Glutamatergic neuron (in vitro differentiated cells): ENCODE data around the gene SLC17A5. TPM values are rescaled to one million over a fixed set of nuclear protein-coding genes. Genes with fewer than 3 reads are reported as not detected.
A peak's percentile ranks its signal among the peaks of the same experiment; 100 is the strongest.
"Not testable (repeated sequence)": the region's sequence is repeated elsewhere in the genome, so short reads cannot be mapped to it uniquely, and the experiment has no call there.

Experiments
- DNase-seq: peaks from one replicate; pipeline ENCODE4 v3.0.0; 2022
- H3K27ac Mint-ChIP-seq: one replicate; pipeline ENCODE4 v1.8.0; 2020; ENCODE audit warnings: mild to moderate bottlenecking, mixed read lengths, inconsistent platforms; ENCODE audit not compliant: unreplicated experiment
- H3K27me3 Mint-ChIP-seq: one replicate; pipeline ENCODE4 v1.8.0; 2020; ENCODE audit warnings: mild to moderate bottlenecking, moderate library complexity, mixed read lengths, inconsistent platforms; ENCODE audit not compliant: unreplicated experiment
- H3K36me3 Mint-ChIP-seq: one replicate; pipeline ENCODE4 v1.8.0; 2020; ENCODE audit warnings: mild to moderate bottlenecking, mixed read lengths, inconsistent platforms; ENCODE audit not compliant: unreplicated experiment
- H3K4me1 Mint-ChIP-seq: one replicate; pipeline ENCODE4 v1.8.0; 2020; ENCODE audit warnings: mild to moderate bottlenecking, low read depth, mixed read lengths, inconsistent platforms; ENCODE audit not compliant: unreplicated experiment
- H3K4me3 Mint-ChIP-seq: one replicate; pipeline ENCODE4 v1.8.0; 2020; ENCODE audit warnings: mild to moderate bottlenecking, mixed read lengths, inconsistent platforms; ENCODE audit not compliant: unreplicated experiment
- H3K9me3 Mint-ChIP-seq: one replicate; pipeline ENCODE4 v1.8.0; 2020; ENCODE audit warnings: mild to moderate bottlenecking, moderate library complexity, mixed read lengths, inconsistent platforms; ENCODE audit not compliant: unreplicated experiment
- CTCF ChIP-seq: fragments of 200-600 bp; sonication (generic); IDR thresholded peaks from one replicate; pipeline ENCODE4 v1.5.0; 2021; ENCODE audit not compliant: partially characterized antibody, unreplicated experiment
- total RNA-seq: library from RNA; stranded (reverse); fragmentation: NEBNext Ultra II Directional; extraction: Animal tissue kit (Norgen Biotek cat#: 25700); gene quantifications from one replicate; pipeline ENCODE4 v1.2.1, GENCODE V29; 2021; ENCODE audit not compliant: unreplicated experiment

The SLC17A5 gene
- total RNA-seq, 1 donor from 2014 or later, result 14.3 TPM

GRCh38 chr6:73688351-73688750 is 34.6 kb upstream of the SLC17A5 start:
- Mint-ChIP-seq H3K9me3 (peaks cover 4% of the 10 kb centered on the region), H3K36me3 (peaks cover 7% of the 10 kb centered on the region)
- TF ChIP-seq CTCF, result no peak

GRCh38 chr6:73683574-73683973 is 29.8 kb upstream of the SLC17A5 start:
- H3K4me1 Mint-ChIP-seq, H3K27me3 Mint-ChIP-seq, H3K27ac Mint-ChIP-seq, H3K9me3 Mint-ChIP-seq, H3K4me3 Mint-ChIP-seq, DNase-seq: not testable (repeated sequence)
- H3K36me3 Mint-ChIP-seq, result peaks cover 13% of the 10 kb centered on the region

More at GRCh38 chr6:73688351-73688750, 34.6 kb upstream of the SLC17A5 start:
- DNase-seq, result no peak
- Mint-ChIP-seq H3K27me3 (no peaks in the 10 kb centered on the region), H3K4me3 (no peak overlapping the region), H3K27ac (no peak overlapping the region), H3K4me1 (no peaks in the 10 kb centered on the region)

GRCh38 chr6:73680289-73680918 is 26.6 kb upstream of the SLC17A5 start:
- no peak for DNase-seq
- Mint-ChIP-seq H3K27me3 (no peaks in the 10 kb centered on the region), H3K4me3 (no peak overlapping the region), H3K36me3 (peaks cover 13% of the 10 kb centered on the region), H3K27ac (no peak overlapping the region), H3K9me3 (peaks cover 3% of the 10 kb centered on the region), H3K4me1 (no peaks in the 10 kb centered on the region)
- no peak for TF ChIP-seq CTCF

GRCh38 chr6:73679846-73680245 is 26.1 kb upstream of the SLC17A5 start:
- H3K4me3 Mint-ChIP-seq, H3K27me3 Mint-ChIP-seq, H3K4me1 Mint-ChIP-seq, H3K9me3 Mint-ChIP-seq, DNase-seq, H3K27ac Mint-ChIP-seq: not testable (repeated sequence)
- peaks cover 13% of the 10 kb centered on the region for H3K36me3 Mint-ChIP-seq

GRCh38 chr6:73679009-73679408 is 25.2 kb upstream of the SLC17A5 start:
- peaks cover 3% of the 10 kb centered on the region for H3K9me3 Mint-ChIP-seq
- no peaks in the 10 kb centered on the region for H3K27me3 Mint-ChIP-seq
- TF ChIP-seq CTCF, result no peak
- no peak overlapping the region for H3K27ac Mint-ChIP-seq
- no peak overlapping the region for H3K4me3 Mint-ChIP-seq
- H3K36me3 Mint-ChIP-seq, result peaks cover 13% of the 10 kb centered on the region
- no peaks in the 10 kb centered on the region for H3K4me1 Mint-ChIP-seq
- no peak for DNase-seq

GRCh38 chr6:73675466-73676098 is 21.8 kb upstream of the SLC17A5 start:
- H3K4me1 Mint-ChIP-seq, result peaks cover 3% of the 10 kb centered on the region
- DNase-seq, result peak; percentile 80
- no peaks in the 10 kb centered on the region for H3K9me3 Mint-ChIP-seq
- no peaks in the 10 kb centered on the region for H3K36me3 Mint-ChIP-seq
- peaks cover 2% of the 10 kb centered on the region for H3K27me3 Mint-ChIP-seq
- no peak overlapping the region for H3K27ac Mint-ChIP-seq
- H3K4me3 Mint-ChIP-seq, result no peak overlapping the region
- peak; percentile 95 for TF ChIP-seq CTCF
